Measurements from ENCODE around the gene KAZN. TPM values are rescaled to one million over a fixed set of nuclear protein-coding genes. Genes with fewer than 3 reads are reported as not detected.

The KAZN gene
- total and polyA plus RNA-seq, 10 donors: 20.0 to 245 (median 144) TPM

DNA sequence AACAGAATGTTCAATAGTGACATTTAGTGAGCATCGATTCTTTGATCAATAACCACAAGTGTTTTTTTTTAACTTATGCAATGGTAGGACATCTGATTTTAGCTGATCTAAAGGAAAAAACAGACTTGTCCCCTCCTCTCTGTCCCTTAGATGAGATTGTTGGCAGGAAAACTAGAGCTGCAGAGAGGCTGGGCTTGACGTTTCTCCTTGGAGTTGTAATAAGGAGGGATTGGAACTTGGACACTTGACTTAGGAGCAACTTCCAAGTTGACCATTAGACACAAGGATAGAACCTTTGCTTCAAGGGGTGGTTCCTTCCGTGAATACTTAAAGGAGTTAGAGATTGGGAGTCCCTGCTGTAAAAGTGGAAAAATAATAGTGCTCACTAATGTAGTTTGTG is 49.9 kb downstream of the KAZN start:
- Histone ChIP-seq H3K4me1 (peaks cover 0 to 32% (median 18%) of the 10 kb centered on the region in 6 donors), H3K27ac (peak overlapping the region in 5 of 8 donors; percentile 23 to 64 (median 51)), H3K9me3 (peaks cover 0 to 24% (median 14%) of the 10 kb centered on the region in 8 donors), H3K27me3 (replicated peaks in 1 of 7) (no peaks in the 10 kb centered on the region), H3K4me3 (no peak overlapping the region), H3K36me3 (no peaks in the 10 kb centered on the region)
- DNase-seq: no peak
- intact Hi-C loops (cut with DNase I; ENCODE audit: low total_unique reads): no loop called here
- WGBS, 5 donors: 59 to 76% (median 62%) methylated on average over 3 of the region's 3 CpGs
- TF ChIP-seq, protein P1, sequence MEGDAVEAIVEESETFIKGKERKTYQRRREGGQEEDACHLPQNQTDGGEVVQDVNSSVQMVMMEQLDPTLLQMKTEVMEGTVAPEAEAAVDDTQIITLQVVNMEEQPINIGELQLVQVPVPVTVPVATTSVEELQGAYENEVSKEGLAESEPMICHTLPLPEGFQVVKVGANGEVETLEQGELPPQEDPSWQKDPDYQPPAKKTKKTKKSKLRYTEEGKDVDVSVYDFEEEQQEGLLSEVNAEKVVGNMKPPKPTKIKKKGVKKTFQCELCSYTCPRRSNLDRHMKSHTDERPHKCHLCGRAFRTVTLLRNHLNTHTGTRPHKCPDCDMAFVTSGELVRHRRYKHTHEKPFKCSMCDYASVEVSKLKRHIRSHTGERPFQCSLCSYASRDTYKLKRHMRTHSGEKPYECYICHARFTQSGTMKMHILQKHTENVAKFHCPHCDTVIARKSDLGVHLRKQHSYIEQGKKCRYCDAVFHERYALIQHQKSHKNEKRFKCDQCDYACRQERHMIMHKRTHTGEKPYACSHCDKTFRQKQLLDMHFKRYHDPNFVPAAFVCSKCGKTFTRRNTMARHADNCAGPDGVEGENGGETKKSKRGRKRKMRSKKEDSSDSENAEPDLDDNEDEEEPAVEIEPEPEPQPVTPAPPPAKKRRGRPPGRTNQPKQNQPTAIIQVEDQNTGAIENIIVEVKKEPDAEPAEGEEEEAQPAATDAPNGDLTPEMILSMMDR (IDR thresholded peaks at IDR 0.05 in 8 of 11, conservative IDR thresholded peaks at IDR 0.05 in 3 of 11): no peak
- TF ChIP-seq POLR2AphosphoS5 (IDR thresholded peaks at IDR 0.05) (no peak), POLR2A (IDR thresholded peaks at IDR 0.05) (no peak)

DNA sequence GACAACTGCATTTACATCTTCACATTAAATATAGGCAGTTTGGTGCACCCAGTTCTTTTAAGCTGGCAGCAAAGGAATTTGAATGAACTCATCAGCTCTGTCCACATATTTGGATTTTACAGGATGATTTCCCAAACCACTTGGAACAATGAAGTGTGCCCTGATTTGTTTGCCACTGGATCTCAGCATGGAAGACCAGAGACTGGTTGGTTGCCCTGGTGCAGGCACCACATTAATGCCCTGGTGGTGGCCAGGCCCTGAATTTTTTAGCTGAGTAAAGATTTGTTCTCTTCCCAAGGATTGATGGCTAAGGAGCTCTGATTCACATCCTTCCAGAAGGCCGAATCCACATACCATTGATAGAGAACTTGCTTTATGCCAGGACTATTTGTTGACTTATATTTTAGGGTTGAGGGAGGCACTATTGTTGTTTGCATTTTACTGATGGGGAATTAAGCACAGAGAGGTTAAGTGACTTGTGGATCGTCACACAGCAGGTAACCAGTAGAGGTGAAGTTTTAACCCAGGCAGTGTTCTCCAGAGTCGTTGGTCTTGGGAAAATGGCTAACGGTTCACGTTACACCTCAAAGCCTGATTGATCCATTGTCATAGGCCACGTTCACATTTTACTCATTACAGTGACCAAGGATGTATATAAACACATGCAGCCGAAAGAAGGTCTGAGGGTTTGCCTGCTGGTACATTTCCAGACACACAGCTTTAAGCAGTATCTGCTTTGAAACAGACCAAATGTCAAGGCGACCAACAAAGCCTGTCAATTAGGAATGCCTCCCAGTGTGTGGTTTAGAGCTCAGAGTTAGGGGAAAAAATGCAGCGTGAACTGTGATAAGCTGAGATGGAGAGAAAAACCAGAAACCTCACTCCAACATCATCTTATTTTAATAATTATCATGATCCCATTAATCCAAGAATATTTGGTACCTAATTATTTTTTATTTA is 50.7 kb downstream of the KAZN start:
- 76 to 90% (median 80%) methylated on average over 9 of the region's 9 CpGs for WGBS, 5 donors
- Histone ChIP-seq H3K36me3 (no peaks in the 10 kb centered on the region), H3K4me1 (peaks cover 0 to 32% (median 18%) of the 10 kb centered on the region in 6 donors), H3K4me3 (no peak overlapping the region), H3K27me3 (replicated peaks in 1 of 7) (no peaks in the 10 kb centered on the region), H3K27ac (peak overlapping the region in 4 of 8 donors; percentile 42 to 64 (median 55)), H3K9me3 (peaks cover 0 to 20% (median 11%) of the 10 kb centered on the region in 8 donors)
- TF ChIP-seq, protein P1 (IDR thresholded peaks at IDR 0.05 in 8 of 11, conservative IDR thresholded peaks at IDR 0.05 in 3 of 11): no peak
- TF ChIP-seq POLR2AphosphoS5 (IDR thresholded peaks at IDR 0.05): no peak
- TF ChIP-seq POLR2A (IDR thresholded peaks at IDR 0.05): no peak
- no peak for DNase-seq
- intact Hi-C loops (cut with DNase I; ENCODE audit: low total_unique reads): no loop called here

DNA sequence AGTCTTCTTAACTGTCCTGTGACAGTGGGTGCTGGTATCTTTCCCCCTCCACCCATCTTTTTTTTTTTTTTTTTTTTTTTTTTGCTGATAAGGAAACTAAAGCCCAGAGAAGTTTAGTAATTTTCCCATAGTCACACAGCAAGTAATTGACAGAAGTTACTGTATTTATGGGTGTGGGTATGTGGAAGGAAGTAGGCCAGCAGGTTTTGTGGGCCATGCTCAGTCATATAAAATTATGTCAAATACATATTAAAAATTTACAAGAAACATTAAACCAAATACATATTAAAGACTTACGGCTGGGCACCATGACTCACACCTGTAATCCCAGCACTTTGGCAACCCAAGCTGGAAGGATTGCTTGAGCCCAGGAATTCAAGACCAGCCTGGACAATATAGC is 51.5 kb downstream of the KAZN start:
- no peak overlapping the region for H3K4me3 ChIP-seq
- no peak for DNase-seq
- peaks cover 0 to 32% (median 18%) of the 10 kb centered on the region in 6 donors for H3K4me1 ChIP-seq
- no peaks in the 10 kb centered on the region for H3K36me3 ChIP-seq
- TF ChIP-seq, protein P1 (IDR thresholded peaks at IDR 0.05 in 8 of 11, conservative IDR thresholded peaks at IDR 0.05 in 3 of 11): no peak
- TF ChIP-seq POLR2AphosphoS5 (IDR thresholded peaks at IDR 0.05): no peak
- TF ChIP-seq POLR2A (IDR thresholded peaks at IDR 0.05): no peak
- WGBS, 5 donors: 89 to 100% (median 94%) methylated on average over 1 of the region's 1 CpG
- H3K27ac ChIP-seq: no peak overlapping the region
- H3K27me3 ChIP-seq (replicated peaks in 1 of 7): no peaks in the 10 kb centered on the region
- intact Hi-C loops (cut with DNase I; ENCODE audit: low total_unique reads): no loop called here
- peaks cover 0 to 12% (median 5%) of the 10 kb centered on the region in 8 donors for H3K9me3 ChIP-seq

DNA sequence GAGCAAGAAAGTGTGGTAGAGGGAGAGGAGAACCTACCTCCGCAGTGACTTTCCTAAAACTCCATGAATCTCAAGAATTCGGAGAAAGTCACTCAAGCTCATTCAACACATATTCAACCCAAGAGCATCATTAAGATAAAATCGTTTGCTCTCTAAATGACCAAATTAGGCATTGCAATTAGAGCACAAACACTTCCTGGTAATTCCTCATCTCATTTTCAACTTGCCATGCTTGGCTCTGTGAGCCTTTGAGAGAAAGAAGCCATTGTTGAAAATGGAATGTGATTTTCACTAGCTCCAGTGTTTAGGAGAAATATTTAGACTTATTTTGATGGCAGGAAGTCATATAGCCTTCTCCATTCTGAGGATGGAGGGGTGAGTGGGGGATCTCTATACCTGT is 52.5 kb downstream of the KAZN start:
- no peaks in the 10 kb centered on the region for H3K27me3 ChIP-seq (replicated peaks in 1 of 7)
- WGBS, 5 donors: 70 to 82% (median 76%) methylated on average over 3 of the region's 3 CpGs
- no peaks in the 10 kb centered on the region for H3K36me3 ChIP-seq
- no peak for DNase-seq
- intact Hi-C loops (cut with DNase I; ENCODE audit: low total_unique reads): no loop called here
- peaks cover 0 to 32% (median 18%) of the 10 kb centered on the region in 6 donors for H3K4me1 ChIP-seq
- H3K9me3 ChIP-seq: peaks cover 0 to 3% (median 0%) of the 10 kb centered on the region in 8 donors
- no peak overlapping the region for H3K27ac ChIP-seq
- no peak overlapping the region for H3K4me3 ChIP-seq
- TF ChIP-seq POLR2A (IDR thresholded peaks at IDR 0.05) (no peak), POLR2AphosphoS5 (IDR thresholded peaks at IDR 0.05) (no peak)
- TF ChIP-seq, protein P1 (IDR thresholded peaks at IDR 0.05 in 8 of 11, conservative IDR thresholded peaks at IDR 0.05 in 3 of 11): no peak
